Measurements from ENCODE around the gene CDK17. TPM values are rescaled to one million over a fixed set of nuclear protein-coding genes. Genes with fewer than 3 reads are reported as not detected.

Gene CDK17
- total RNA-seq, 2 donors from 2014 or later: 36.2 to 39.9 TPM

GRCh38 chr12:96371138-96371789, 29.0 kb downstream of the CDK17 start:
- H3K27me3 Mint-ChIP-seq (ENCODE audit: insufficient read depth): no peaks in the 10 kb centered on the region
- H3K27ac Mint-ChIP-seq: peak overlapping the region; percentile 79
- peaks cover 60% of the 10 kb centered on the region for H3K4me1 Mint-ChIP-seq
- Histone ChIP-seq H3K4me3 (ENCODE audit: low read length) (no peak overlapping the region), H3K27ac (ENCODE audit: low read depth, low read length) (no peak overlapping the region), H3K9ac (ENCODE audit: extremely low read depth, low read length, poor library complexity, severe bottlenecking) (no peak overlapping the region), H3K27me3 (ENCODE audit: control insufficient read depth, insufficient read depth, low read length, poor library complexity, severe bottlenecking) (no peaks in the 10 kb centered on the region), H3K4me1 (ENCODE audit: control insufficient read depth, insufficient read depth, low read length) (peaks cover 16% of the 10 kb centered on the region), H3K36me3 (ENCODE audit: control insufficient read depth, insufficient read depth, low read length) (no peaks in the 10 kb centered on the region), H3K9me3 (ENCODE audit: control insufficient read depth, low read length) (no peaks in the 10 kb centered on the region)
- TF ChIP-seq CTCF (conservative IDR thresholded peaks at IDR 0.05): no peak
- no peaks in the 10 kb centered on the region for H3K9me3 Mint-ChIP-seq
- H3K36me3 Mint-ChIP-seq (ENCODE audit: low read depth): no peaks in the 10 kb centered on the region
- 77 to 84% methylated on average over 2 to 5 of the region's 5 CpGs for WGBS, 2 experiments (ENCODE audit: insufficient coverage in 1 of 2, insufficient read length in 1 of 2)
- peak; percentile 74 for DNase-seq
- H3K4me3 Mint-ChIP-seq: no peak overlapping the region

DNA sequence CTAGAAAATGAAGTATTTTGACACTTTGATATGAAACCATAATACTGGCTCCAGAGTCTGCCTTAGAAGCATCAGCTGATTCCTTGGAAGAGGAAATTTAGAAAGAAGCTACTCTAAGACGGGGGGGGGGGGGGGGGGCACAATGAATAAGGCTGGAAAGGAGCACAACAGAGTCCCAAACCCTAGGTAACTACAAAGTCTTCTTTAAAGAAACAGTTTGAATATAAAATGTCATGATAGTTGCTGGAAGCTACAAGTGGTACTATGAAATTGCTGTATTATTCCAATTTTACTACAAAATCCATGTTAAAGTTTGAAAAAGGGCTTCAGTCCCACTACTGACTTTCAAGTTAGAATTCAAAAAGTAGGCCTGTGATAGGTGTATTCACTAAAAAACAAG, 31.6 kb downstream of the CDK17 start:
- no peak overlapping the region for H3K4me3 ChIP-seq (ENCODE audit: low read length)
- no peak overlapping the region for H3K27ac ChIP-seq (ENCODE audit: low read depth, low read length)
- no peak for TF ChIP-seq CTCF (conservative IDR thresholded peaks at IDR 0.05)
- Mint-ChIP-seq H3K4me1 (peaks cover 48% of the 10 kb centered on the region), H3K27me3 (ENCODE audit: insufficient read depth) (no peaks in the 10 kb centered on the region), H3K4me3 (no peak overlapping the region), H3K27ac (no peak overlapping the region), H3K9me3 (no peaks in the 10 kb centered on the region), H3K36me3 (ENCODE audit: low read depth) (no peaks in the 10 kb centered on the region)
- no peaks in the 10 kb centered on the region for H3K27me3 ChIP-seq (ENCODE audit: control insufficient read depth, insufficient read depth, low read length, poor library complexity, severe bottlenecking)
- WGBS, 2 experiments (ENCODE audit: insufficient coverage in 1 of 2, insufficient read length in 1 of 2): no CpG with 5 or more reads among the region's 1 CpG
- no peaks in the 10 kb centered on the region for H3K36me3 ChIP-seq (ENCODE audit: control insufficient read depth, insufficient read depth, low read length)
- peaks cover 12% of the 10 kb centered on the region for H3K4me1 ChIP-seq (ENCODE audit: control insufficient read depth, insufficient read depth, low read length)
- no peak overlapping the region for H3K9ac ChIP-seq (ENCODE audit: extremely low read depth, low read length, poor library complexity, severe bottlenecking)
- no peak for DNase-seq
- H3K9me3 ChIP-seq (ENCODE audit: control insufficient read depth, low read length): no peaks in the 10 kb centered on the region

- Mint-ChIP-seq H3K9me3 (no peaks in the 10 kb centered on the region), H3K4me1 (peaks cover 45% of the 10 kb centered on the region), H3K36me3 (ENCODE audit: low read depth) (no peaks in the 10 kb centered on the region), H3K4me3 (no peak overlapping the region), H3K27ac (peak overlapping the region; percentile 77), H3K27me3 (ENCODE audit: insufficient read depth) (no peaks in the 10 kb centered on the region)
- no peaks in the 10 kb centered on the region for H3K27me3 ChIP-seq (ENCODE audit: control insufficient read depth, insufficient read depth, low read length, poor library complexity, severe bottlenecking)
- no peak overlapping the region for H3K9ac ChIP-seq (ENCODE audit: extremely low read depth, low read length, poor library complexity, severe bottlenecking)
- no peak overlapping the region for H3K27ac ChIP-seq (ENCODE audit: low read depth, low read length)
- TF ChIP-seq CTCF (conservative IDR thresholded peaks at IDR 0.05): no peak
- H3K4me1 ChIP-seq (ENCODE audit: control insufficient read depth, insufficient read depth, low read length): peaks cover 12% of the 10 kb centered on the region
- no peak for DNase-seq
- WGBS, 2 experiments (ENCODE audit: insufficient coverage in 1 of 2, insufficient read length in 1 of 2): 67% methylated on average over 2 of the region's 2 CpGs; no CpG with 5 or more reads in 1 of the 2 experiments
- no peak overlapping the region for H3K4me3 ChIP-seq (ENCODE audit: low read length)
- no peaks in the 10 kb centered on the region for H3K9me3 ChIP-seq (ENCODE audit: control insufficient read depth, low read length)
- no peaks in the 10 kb centered on the region for H3K36me3 ChIP-seq (ENCODE audit: control insufficient read depth, insufficient read depth, low read length)
Observed at GRCh38 chr12:96368233-96368632, 32.0 kb downstream of the CDK17 start.

Data from endodermal cell (in vitro differentiated cells).